Activated T-helper 1 cell treated with anti-CD3 and anti-CD28 coated beads, Interleukin-2, amount 50 U/mL, for 16 hours (primary cell): ENCODE results near the gene BICD2.
A peak's percentile ranks its signal among the peaks of the same experiment; 100 is the strongest.
"Not testable (repeated sequence)": the region's sequence is repeated elsewhere in the genome, so short reads cannot be mapped to it uniquely, and the experiment has no call there.

ENCODE experiments used
- DNase-seq, 2 donors: peaks; one replicate each; pipeline ENCODE4 v3.0.0-alpha.2; 2020; ENCODE audit warnings: low read depth in 1 of 2, low spot score in 1 of 2

Gene BICD2

DNA sequence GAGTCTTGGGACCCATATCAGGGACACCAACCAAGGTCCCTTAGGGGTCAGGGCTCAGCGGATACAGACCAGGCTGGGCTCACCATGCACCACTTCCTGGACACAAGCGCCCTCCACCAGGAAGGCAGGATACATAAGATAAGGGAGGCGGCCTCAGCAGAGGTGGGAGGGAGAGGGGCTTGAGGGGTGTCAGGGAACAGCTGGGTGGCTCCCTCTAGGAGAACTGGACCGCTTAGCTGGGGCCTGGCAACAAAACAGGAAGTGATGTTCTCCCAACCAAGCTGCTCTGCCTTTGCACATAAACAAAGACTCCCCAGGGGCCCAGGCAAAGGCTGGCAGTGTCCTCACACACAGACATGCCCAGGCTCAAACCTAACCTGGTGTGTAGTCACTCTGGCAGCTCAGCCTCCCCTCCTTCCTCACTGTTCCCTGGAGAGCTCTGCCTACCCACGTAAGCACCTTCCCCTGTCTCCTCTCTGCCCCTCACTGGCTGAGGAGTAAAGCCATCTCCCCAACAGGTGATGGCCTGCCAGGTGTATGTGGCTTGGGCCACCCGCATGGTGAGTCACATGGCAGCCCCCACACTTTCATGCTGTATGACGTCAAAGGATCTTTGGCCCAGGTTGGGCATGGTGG is 5.8 kb upstream of the BICD2 start:
- no peak for DNase-seq

DNA sequence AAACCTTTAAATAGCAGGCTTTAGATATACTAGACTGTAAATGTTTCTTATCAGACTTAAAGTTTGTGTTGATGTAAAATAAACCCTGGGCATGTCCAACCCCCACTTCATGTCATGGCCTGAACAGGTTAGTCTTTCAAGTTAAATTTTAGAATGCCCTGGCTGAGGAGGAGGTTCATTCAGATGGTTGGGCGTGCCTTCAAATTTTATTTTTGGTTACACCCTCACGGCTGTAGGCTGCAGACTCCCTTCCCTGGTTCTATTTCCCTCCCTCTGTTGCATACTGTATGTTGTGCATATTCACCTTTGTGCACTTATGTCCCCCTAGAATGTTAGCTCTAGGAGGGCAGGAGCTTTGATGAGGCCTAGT is 5.3 kb upstream of the BICD2 start:
- no peak for DNase-seq

DNA sequence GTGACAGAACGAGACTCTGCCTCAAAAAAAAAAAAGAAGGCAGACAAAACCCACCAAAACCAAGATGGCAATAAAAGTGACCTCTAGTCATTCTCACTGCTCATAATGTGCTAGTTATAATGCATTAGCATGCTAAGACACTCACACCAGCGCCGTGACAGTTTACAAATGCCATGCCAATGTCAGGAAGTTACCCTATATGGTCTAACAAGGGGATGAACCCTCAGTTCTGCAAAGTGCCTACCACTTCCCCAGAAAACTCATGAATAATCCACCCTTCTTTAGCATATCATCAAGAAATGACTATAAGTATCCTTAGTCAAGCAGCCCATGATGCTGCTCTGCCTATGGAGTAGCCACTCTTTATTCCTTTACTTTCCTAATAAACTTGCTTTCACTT is 4.7 kb upstream of the BICD2 start:
- DNase-seq = no peak

DNA sequence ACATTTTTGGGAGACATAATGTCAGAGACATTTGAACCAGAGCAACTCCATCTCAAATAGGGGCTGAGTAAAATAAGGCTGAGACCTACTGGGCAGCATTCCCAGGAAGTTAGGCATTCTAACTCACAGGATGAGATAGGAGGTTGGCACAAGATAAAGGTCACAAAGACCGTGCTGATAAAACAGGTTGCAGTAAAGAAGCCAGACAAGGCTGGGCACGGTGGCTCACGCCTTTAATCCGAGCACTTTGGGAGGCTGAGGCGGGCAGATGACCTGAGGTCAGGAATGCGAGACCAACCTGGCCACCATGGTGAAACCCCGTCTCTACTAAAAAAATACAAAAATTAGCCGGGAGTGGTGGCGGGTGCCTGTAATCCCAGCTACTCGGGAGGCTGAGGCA is 4.2 kb upstream of the BICD2 start:
- DNase-seq = not testable (repeated sequence)

DNA sequence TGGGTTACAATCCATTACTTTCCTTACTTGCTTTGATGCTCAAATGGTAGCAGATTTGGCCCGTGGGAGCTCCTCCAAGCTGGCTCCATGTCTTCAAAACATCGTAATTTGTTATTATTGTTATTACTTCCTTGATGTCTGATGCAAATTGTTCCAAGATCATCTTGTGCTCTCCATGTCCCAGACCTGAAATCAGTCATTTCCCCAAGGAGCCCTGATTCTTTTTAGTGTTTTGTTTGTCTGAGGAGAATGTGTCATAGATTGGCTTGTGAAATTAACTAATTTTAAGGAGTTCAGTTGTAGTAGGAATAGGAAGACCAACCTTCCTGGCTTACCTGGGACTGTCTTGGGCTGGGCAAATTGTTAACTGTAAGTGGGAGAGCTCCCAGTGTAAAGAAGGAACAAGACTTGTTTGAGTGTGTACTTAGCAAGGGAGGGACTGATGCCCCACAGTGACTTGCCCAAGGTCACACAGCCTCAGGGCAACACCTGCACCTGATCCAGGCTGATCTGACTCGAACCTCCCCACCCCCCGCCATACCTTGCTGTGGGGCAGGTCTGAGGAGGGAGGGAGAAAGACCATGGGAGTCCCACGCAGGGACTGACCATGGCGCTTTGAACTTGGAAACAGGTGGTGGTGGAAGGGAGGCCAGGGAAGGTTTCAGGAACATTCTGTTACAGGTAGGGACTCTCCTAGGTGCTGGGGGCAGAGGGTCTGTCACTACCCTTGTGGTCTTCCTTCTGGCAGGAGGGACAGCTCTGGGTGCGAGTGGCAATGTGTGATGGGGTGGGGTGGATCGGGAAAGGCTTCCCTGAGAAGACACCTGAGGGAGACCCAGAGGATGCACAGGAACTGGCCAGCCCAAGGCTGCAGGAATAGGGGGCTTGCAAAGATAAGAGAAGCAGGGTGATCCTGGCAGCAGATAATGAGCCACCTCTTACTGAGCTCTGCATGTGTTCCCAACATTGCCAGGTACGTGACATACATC is 2.7 kb upstream of the BICD2 start:
- no peak for DNase-seq

DNA sequence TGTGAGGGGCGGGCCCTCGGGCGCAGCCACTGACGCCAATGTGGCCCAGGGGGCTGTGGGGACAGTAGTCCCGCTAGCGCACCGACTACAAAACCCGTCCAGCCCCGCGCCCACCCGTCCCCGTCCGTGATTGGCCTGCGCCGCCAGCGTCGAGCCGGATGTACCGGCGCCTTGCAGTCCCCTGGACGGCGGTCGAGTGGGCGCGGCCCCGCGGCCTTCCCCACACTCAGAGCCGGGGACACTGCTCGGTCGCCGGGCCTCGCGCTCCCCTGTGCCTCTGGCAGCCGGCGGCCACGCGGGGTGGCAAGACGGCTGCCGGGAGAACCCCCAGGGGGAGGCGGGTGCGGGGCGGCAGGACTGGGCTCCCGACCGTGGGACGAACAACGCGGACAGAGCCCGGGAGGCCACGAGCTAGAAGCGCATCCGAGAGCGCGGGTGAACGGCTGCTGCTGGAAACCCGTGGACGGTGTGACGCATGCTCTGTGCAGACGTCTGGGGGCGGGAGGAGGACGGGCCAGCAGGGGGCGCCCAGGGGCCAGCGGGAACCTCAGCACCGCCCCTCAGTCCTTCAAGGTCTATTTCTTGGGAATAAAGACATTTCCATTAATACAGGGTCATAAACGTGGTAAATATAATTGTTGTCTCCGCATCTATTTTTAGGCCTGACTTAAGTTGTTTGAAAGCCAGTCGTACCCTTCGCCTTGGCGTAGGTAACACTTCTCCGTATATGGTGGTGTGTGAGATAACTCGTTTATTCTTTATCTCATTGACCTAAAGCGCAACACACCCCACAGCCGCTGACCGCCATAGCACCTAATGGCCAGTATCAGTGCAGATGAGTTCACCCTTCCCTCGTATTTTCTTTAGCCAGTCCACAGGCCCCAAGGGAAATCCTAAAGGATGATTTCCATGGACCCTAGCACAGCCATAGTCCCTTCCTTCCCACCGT is 629 bp upstream of the BICD2 start:
- DNase-seq = peak; percentile 95 to 97

DNA sequence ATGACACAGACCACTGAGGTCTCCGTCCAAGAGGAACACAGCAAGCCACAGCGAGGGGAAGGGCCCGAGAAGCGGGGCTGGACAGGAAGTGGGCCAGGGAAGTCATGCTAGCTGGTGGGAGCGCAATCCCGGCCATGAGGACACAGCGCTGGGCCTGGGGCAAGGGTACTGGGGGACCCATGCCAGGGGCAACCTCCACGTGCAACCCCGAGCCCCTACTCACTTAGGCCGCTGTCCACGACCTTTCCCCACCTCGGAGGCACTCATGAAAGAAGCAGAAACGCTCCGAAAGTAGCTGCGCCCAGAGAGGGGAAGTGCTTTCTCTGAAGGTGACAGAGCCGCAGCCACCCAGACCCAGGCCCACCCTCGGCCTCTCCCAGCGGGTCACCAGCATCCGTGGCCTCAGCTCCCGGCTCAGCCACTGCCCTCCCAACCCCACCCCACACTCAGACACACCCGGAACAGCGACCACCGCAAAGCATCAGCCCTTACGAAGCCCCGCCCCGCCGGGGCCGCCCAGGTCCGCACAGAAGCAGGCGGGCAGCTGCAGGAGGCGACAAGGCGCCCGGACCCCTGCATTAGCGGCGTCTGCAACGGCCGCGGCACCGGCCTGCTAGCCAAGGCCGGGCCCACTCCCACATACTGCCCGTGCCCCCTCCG is 782 bp downstream of the BICD2 start:
- no peak for DNase-seq

DNA sequence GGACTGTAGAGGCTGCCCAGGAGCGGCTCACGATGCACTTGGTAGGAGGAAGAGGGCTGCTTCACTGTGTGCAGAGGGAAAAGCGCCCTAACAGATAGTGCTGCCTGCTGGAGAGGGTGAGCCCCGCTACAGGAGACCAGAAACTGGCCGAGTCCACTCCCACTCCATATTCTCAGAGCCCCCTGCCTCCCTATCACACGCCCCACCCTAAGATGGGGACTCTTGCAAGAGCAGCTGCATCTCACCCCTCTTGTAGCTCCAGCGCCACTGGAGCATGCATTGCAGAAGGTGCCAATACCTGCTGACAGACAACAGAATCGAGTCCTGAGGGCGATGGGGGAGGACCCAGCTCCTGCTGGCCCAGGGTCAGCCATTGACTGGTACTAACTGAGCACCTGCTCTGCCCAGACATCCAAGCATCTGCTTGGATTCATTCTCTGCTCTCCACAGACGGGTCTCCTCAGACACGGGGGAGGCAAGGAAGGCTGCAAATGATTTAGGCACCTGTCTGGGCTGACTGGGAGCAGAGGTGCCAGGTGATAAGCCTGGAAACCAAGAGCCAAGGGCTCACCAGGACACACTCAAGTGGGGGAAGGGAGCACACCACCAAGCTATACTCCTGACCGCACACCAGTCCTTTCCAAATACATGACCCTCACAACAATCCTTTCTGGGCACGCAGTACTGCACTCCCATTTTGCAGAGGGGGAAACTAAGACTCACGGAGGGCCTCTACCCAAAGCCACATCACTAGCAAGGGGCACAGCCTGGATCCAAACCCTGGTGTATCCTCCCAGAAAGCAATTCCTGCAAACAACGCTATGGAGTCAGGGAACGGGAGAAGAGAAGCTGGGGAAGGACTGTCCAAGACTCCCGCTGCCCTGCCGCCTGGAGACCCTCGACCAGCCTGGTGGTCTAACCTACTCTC is 1.6 kb downstream of the BICD2 start:
- no peak for DNase-seq

DNA sequence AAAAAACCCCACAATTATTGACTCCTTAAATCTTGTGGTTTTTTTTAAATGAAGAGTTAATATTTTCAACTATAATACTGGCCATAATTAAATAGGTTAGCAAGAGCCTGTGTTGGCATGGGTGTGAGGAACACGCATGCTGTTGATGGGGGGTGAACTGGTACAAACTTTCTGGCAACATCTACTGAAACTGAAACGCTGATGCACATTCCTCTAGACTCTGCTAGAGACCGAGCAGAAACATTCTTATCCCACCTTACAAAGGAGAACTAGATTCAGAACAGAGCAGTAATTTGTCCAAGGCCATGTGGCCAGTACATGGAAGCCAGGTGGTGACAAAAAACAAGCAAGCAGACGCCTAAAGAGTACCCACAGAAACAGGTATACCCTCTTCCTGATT is 2.4 kb downstream of the BICD2 start:
- DNase-seq = no peak

DNA sequence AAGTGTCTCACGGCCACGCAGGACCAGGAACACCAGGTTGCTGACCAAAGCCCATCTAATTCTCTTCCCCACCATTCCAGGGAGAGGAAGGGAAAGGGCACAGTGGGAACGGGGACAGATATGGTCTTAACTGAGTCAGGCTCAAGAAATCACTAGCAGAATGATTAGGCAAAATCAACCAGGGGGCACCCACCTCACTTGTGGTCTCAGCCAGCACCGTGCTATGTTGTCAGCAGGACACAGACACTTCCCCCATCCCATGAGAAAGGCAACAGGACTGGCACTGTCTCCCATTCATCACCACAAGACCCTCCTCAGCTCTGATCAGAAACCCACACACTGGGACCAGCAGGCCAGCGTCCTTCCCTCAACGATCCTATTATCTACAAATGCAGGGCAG is 2.9 kb downstream of the BICD2 start:
- DNase-seq = no peak

DNA sequence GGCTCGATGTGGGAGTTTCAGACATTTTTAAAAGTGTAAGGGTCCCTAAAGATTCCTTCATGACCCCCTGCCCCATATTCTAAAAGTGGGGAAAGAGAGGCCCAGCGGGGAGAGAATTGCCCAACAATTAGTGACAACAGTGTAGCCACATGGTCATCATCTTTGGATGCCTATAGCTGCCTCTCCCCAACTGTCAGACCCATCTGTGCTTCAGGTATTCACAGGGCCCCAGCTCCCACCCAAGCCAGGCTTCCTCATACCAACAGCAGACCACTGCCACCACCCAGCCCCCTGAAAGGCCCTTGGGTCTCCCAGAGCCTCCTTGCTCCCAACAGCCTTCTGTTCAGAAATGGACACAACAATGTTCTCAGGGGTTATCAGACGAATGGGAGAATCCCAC is 4.1 kb downstream of the BICD2 start:
- DNase-seq = no peak

DNA sequence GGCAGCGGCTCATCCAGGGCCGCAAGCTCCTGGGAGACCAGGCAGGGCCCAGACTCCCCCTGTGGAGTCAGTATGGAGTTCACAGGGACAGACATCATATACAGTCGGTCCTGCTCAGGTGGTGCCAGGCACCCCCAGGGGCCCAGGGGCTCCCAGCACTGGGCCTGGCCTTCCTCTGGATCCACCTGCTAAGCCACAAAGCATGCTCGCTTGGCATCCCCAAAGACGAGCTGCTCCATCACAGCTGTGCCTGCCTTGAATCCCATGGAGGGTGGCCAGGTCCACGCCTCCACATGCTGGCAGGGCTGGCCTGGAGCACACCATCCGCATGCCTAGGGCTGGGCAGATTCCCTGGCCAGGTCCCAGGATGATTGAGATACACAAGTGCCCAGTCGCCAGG is 4.6 kb downstream of the BICD2 start:
- DNase-seq = no peak

DNA sequence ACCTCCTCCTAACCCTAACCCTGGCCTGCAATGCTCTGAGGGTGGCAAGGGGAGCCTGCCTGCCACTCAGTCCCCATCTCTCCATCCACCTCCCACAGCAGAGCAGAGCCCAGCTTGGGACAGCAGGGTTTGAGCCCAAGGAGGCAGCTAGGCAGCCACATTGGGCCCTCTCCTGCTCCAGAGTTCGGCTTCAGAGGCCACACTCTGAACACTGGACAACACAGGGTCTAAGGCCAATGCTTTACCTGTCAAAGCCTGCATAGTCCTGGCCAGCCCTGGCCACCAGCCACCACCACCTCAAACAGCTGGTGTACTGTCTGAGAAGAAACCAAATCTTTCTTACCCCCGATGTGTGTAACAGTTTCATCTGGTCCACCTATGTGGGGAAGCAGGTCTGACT is 5.2 kb downstream of the BICD2 start:
- no peak for DNase-seq

DNA sequence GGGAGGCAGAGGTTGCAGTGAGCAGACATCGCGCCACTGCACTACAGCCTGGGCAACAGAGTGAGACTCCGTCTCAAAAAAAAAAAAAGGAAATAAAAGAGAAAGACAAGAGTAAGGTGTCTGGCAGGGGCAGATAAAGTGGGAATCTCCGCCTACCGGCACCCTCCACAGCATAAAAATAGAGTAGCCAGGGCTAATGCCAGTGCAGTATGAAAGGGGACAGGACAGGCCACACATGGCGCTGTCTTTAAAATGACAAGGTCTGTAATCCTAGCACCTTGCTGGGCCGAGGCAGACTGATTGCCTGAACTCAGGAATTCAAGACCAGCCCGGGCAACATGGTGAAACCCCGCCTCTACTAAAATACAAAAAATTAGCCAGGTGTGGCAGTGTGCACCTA is 7.8 kb downstream of the BICD2 start:
- DNase-seq = no peak

DNA sequence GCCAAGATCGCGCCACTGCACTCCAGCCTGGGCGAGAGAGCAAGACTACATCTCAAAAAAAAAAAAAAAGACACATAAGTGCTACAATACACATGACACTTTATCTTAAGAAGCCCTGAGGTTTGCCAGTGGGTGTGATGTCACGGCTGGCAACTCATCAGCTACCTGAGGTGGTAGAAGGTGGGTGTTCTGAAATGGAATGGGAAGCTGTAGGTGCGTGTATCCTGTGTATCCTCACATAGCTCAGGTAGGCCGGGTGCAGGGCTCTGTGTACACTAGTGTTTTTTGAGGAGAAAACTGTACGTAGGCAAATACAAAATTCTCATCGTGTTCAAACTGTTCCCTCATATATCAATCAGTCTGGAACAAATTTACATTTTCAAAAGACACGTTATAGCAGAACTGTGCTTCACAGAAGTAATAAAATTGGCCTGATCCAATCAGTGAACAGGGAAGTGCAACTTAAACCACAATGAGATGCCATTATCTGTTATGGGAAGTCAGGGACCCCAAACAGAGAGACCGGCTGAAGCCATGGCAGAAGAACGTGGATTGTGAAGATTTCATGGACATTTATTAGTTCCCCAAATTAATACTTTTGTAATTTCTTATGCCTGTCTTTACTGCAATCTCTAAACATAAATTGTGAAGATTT is 10.4 kb downstream of the BICD2 start:
- no peak for DNase-seq

DNA sequence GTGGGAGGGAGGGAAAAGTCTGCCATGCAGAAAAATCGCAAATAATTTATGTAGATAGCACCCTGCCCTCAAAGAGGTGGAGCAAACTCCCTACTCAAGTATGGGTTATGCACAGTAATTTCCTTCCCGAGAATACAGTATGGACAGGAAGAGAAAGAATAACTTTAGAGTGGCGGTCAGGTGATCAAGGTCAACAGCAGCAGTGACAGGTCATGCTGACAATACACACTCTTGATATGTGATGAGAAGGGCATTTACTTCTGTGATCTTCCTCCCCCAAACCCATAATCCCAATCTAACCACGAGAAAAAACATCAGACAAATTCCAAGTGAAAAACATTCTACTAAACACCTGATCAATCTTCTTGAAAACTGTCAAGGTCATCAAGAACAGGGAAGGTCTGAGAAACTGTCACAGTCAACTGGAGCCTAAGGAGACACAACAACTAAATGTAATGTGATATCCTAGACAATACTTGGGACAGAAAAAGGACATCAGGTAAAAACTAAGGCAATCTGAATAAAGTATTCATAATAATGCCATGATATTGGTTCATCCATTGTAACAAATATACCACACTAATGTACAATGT is 11.7 kb downstream of the BICD2 start:
- no peak for DNase-seq

DNA sequence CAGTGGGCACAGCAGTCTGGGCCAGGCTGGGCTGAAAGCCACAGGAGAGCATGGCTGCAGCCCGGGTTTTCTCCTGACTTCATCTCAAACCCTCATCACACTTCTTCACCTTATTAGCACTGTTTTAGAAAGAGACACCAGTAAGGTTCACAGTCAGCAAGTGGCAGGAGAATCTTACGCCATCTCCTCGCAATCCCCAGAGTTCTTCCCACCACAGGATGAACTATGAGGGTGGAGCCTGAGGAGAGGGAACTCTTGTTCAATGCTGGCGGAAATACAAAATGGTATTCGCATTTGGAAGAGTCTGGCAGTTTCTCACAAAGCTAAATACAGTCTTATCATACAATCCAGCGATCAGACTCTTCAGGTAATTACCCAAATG is 14.7 kb downstream of the BICD2 start:
- DNase-seq = no peak

DNA sequence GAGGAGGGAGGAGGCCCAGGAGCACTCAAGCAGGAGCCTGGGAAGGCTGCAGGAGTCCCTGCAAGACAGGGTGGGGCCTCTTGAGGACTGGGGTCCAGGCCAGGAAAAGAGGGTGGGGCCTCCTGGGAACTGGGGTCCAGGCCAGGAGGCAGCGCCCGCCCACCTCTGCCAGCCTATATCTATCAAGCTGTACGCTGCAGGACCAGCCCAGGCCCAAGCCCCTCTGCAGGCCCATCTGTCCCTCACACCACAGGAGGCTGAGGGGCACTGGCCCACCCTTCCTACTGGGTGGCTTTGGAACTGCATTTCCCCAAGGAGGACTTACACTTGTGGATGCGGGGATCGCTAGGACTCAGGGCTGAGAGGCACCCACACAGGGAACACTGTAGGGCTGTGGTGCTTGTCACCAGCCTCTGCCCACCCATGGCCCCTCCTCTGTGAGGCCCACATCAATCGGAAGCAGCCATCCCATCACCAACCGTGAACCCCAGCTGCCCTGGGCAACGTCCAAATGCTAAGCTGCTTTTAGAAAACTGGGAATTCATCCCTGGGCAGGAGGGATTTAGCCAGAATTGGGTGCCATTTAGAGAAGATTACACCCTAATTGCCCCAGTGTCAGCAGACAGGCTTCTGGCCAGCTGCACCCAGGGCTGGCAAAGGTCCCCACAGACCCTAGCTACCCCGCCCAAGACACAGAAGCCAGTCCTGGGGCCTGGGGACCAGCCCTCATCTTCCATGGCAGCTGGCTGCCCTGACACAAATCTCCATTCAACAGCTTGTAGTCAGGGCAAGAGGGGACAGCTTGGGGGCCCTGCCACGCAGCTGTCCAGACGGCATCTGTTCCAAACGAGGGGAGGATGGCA is 15.3 kb downstream of the BICD2 start:
- no peak for DNase-seq
